GM12878 (cell line): ENCODE data around the gene TAS2R41. TPM values are rescaled to one million over a fixed set of nuclear protein-coding genes. Genes with fewer than 3 reads are reported as not detected.

Experiments
- ATAC-seq: fragments of 200-7000 bp; cut with Tn5 transposase; 3 replicates; pipeline ENCODE4 v1.9.1; 2020; ENCODE audit warnings: mild to moderate bottlenecking, moderate library complexity
- BruUV-seq: library from RNA; stranded (reverse); fragments of 400-500 nt; replicated peaks from 2 replicates; lab custom pipeline; 2021; lab: Mats Ljungman, UMichigan
- CTCF ChIA-PET: fragments of 300-600 bp; sonication (Branson Sonifier 250); formaldehyde crosslinking; extraction: SDS; loops from one replicate; lab custom pipeline; 2021; ENCODE audit warnings: inconsistent platforms; lab: Yijun Ruan, JAX
- POLR2A ChIA-PET: fragments of 350-600 bp; formaldehyde crosslinking; extraction: SDS; loops from one replicate; lab custom pipeline; 2021; ENCODE audit warnings: inconsistent platforms; lab: Charles Lee
- RAD21 ChIA-PET: fragments of 300-600 bp; sonication (Branson Sonifier 250); formaldehyde crosslinking; loops from one replicate; lab custom pipeline; 2023; ENCODE audit warnings: antibody characterized with exemption; ENCODE audit not compliant: unreplicated experiment; lab: Charles Lee
- SMC1A ChIA-PET: fragments of 300-600 bp; sonication (Branson Sonifier 250); formaldehyde crosslinking; loops from one replicate; lab custom pipeline; 2023; ENCODE audit not compliant: unreplicated experiment, uncharacterized antibody; lab: Charles Lee
- DNase-seq: peaks from one replicate; pipeline ENCODE4 v3.0.0-alpha.2; 2011; ENCODE audit warnings: low read depth, low spot score
- FAIRE-seq: peaks from 3 replicates; lab custom pipeline; 2011; peaks lifted over from hg19 to GRCh38; lab: Jason Lieb, UNC
- H2AFZ ChIP-seq: 2 replicates; pipeline ENCODE4 v1.6.0; 2011; ENCODE audit warnings: low read depth, low read length, control low read depth; ENCODE audit not compliant: control insufficient read depth
- H3K27ac ChIP-seq: 2 replicates; pipeline ENCODE4 v1.5.1; 2011; ENCODE audit warnings: control low read depth; ENCODE audit not compliant: control insufficient read depth, insufficient read depth
- H3K27me3 ChIP-seq, 2 experiments: replicated peaks in 1 of 2; 2 replicates each; pipeline versions ENCODE4 v1.6.0 to v1.6.1; 2011; ENCODE audit warnings: low read length in 1 of 2; ENCODE audit not compliant: control insufficient read depth in 2 of 2, insufficient read depth in 2 of 2
- H3K36me3 ChIP-seq, 2 experiments: 2 replicates each; pipeline ENCODE4 v1.5.1; 2011; ENCODE audit warnings: low read length in 1 of 2; ENCODE audit not compliant: control insufficient read depth in 2 of 2, insufficient read depth in 2 of 2
- H3K4me1 ChIP-seq: 2 replicates; pipeline ENCODE4 v1.6.1; 2011; ENCODE audit warnings: mild to moderate bottlenecking, low read length, moderate library complexity, mixed read lengths; ENCODE audit not compliant: control insufficient read depth, insufficient read depth
- H3K4me2 ChIP-seq: 2 replicates; pipeline ENCODE4 v1.6.0; 2011; ENCODE audit warnings: control low read depth; ENCODE audit not compliant: control insufficient read depth, insufficient read depth
- H3K4me3 ChIP-seq: fragments of 200-600 bp; sonication (generic); 2 replicates; pipeline ENCODE4 v1.5.1; 2016
- H3K79me2 ChIP-seq: 2 replicates; pipeline ENCODE4 v1.6.0; 2011; ENCODE audit warnings: low read length; ENCODE audit not compliant: control insufficient read depth, insufficient read depth
- H3K9ac ChIP-seq: 2 replicates; pipeline ENCODE4 v1.8.0; 2011; ENCODE audit warnings: low read length, control low read depth, mixed read lengths; ENCODE audit not compliant: control insufficient read depth, insufficient read depth
- H3K9me3 ChIP-seq: replicated peaks from 3 replicates; pipeline ENCODE4 v1.5.1; 2011; ENCODE audit warnings: mild to moderate bottlenecking, low read length; ENCODE audit not compliant: control insufficient read depth, insufficient read depth
- H4K20me1 ChIP-seq: 2 replicates; pipeline ENCODE4 v1.6.0; 2011; ENCODE audit not compliant: control insufficient read depth, insufficient read depth
- CBX3 ChIP-seq: fragments of 200-600 bp; sonication (generic); IDR thresholded peaks from 2 replicates; pipeline ENCODE4 v1.6.1; 2016; ENCODE audit warnings: low read depth, borderline replicate concordance
- CHD2 ChIP-seq: IDR thresholded peaks from 2 replicates; pipeline ENCODE4 v1.6.1; 2011; ENCODE audit warnings: low read depth, low read length, improper control_type of control experiment, borderline replicate concordance
- CHD4 ChIP-seq: fragments of 200-600 bp; sonication (generic); IDR thresholded peaks from 2 replicates; pipeline ENCODE4 v1.6.1; 2016; ENCODE audit warnings: mild to moderate bottlenecking
- GABPA ChIP-seq: IDR thresholded peaks from 2 replicates; pipeline ENCODE4 v1.6.1; 2014; ENCODE audit warnings: antibody characterized with exemption, low read depth, mild to moderate bottlenecking, inconsistent platforms
- HCFC1 ChIP-seq: fragments of 150-350 bp; IDR thresholded peaks from 2 replicates; pipeline ENCODE4 v1.6.1; 2014; ENCODE audit warnings: low read length
- HDAC6 ChIP-seq: fragments of 200-600 bp; sonication (generic); IDR thresholded peaks from one replicate; pipeline ENCODE4 v1.8.0; 2017; ENCODE audit warnings: antibody characterized with exemption; ENCODE audit not compliant: unreplicated experiment
- IRF3 ChIP-seq: fragments of 450-650 bp; IDR thresholded peaks from 2 replicates; pipeline ENCODE4 v1.6.1; 2014; ENCODE audit warnings: mild to moderate bottlenecking
- JUNB ChIP-seq: IDR thresholded peaks from 2 replicates; pipeline ENCODE4 v1.6.1; 2016; ENCODE audit warnings: antibody characterized with exemption, mild to moderate bottlenecking
- SMAD5 ChIP-seq: IDR thresholded peaks from 2 replicates; pipeline ENCODE4 v1.6.1; 2016; ENCODE audit warnings: antibody characterized with exemption, low read depth
- SMC3 ChIP-seq: IDR thresholded peaks from 2 replicates; pipeline ENCODE4 v1.6.1; 2011; ENCODE audit warnings: low read length, improper control_type of control experiment, borderline replicate concordance
- SPI1 ChIP-seq: IDR thresholded peaks from 2 replicates; pipeline ENCODE4 v1.6.1; 2011; ENCODE audit warnings: low read depth, mild to moderate bottlenecking, low read length, moderate library complexity, borderline replicate concordance; ENCODE audit not compliant: insufficient read depth
- SUZ12 ChIP-seq: fragments of 200-600 bp; sonication (generic); IDR thresholded peaks from one replicate; pipeline ENCODE4 v1.6.1; 2018; ENCODE audit warnings: antibody characterized with exemption, mild to moderate bottlenecking; ENCODE audit not compliant: unreplicated experiment
- TCF7 ChIP-seq: IDR thresholded peaks from 2 replicates; pipeline ENCODE4 v1.6.1; 2014; ENCODE audit warnings: antibody characterized with exemption, borderline replicate concordance
- WGBS: methylation state at CpG from one replicate; pipeline ENCODE4 v1.1.6; 2016; ENCODE audit warnings: low lambda C conversion rate; ENCODE audit not compliant: insufficient replicate concordance, insufficient coverage; ENCODE audit errors: missing lambda C conversion rate; 5-methylcytosine and 5-hydroxymethylcytosine counted together
- in situ Hi-C: fragments of 300-500 bp; cut with MboI; formaldehyde crosslinking; loops from 9 replicates; pipeline ENCODE4 v1.14.3; 2018; ENCODE audit warnings: mixed read lengths
- intact Hi-C: fragments of 100-400 bp; cut with micrococcal nuclease; formaldehyde crosslinking; loops from one replicate; pipeline ENCODE4 v1.14.2; 2022; ENCODE audit not compliant: unreplicated experiment
- polyA plus RNA-seq, 11 experiments: library from polyadenylated mRNA; depleted of rRNA in 4 of 11; unstranded in 6 of 11; stranded (reverse) in 5 of 11; fragments of >200 nt; fragmentation: Nextera tagmentation in 4 of 11; fragmentation: Illumina TruSeq in 1 of 11; extraction: Ambion mirVana in 4 of 11; extraction: Trizol in 1 of 11; gene quantifications; 1 replicate in 1 of 11; 2 replicates in 10 of 11; pipeline versions ENCODE4 v1.2.1 to v1.2.3, GENCODE V29; 2011 to 2016; ENCODE audit warnings: inconsistent platforms in 2 of 11, missing spikeins in 2 of 11, low read depth in 1 of 11
- total RNA-seq, 4 experiments: library from RNA; depleted of rRNA in 3 of 4; stranded (reverse); fragments of >200 nt in 3 of 4; fragmentation: Illumina TruSeq in 1 of 4; extraction: Trizol in 1 of 4; gene quantifications; 2 replicates each; pipeline versions ENCODE4 v1.2.1 to v1.2.3, GENCODE V29; 2013 to 2021
- TF ChIP-seq, protein P1 (sequence below): fragments of 450-650 bp; IDR thresholded peaks from 2 replicates; pipeline ENCODE4 v1.6.1; 2017; ENCODE audit warnings: borderline replicate concordance
- TF ChIP-seq, protein P2 (sequence below): fragments of 450-650 bp; IDR thresholded peaks from 2 replicates; pipeline ENCODE4 v1.6.1; 2016; ENCODE audit warnings: mild to moderate bottlenecking
- TF ChIP-seq, protein P3 (sequence below): fragments of 450-650 bp; IDR thresholded peaks from 2 replicates; pipeline ENCODE4 v1.6.1; 2017; ENCODE audit warnings: mild to moderate bottlenecking

The TAS2R41 gene
- total and polyA plus RNA-seq, 10 of the 15 experiments (the other 5 are each of a cell fraction or from before 2014, with no cell fraction given) = not detected

DNA sequence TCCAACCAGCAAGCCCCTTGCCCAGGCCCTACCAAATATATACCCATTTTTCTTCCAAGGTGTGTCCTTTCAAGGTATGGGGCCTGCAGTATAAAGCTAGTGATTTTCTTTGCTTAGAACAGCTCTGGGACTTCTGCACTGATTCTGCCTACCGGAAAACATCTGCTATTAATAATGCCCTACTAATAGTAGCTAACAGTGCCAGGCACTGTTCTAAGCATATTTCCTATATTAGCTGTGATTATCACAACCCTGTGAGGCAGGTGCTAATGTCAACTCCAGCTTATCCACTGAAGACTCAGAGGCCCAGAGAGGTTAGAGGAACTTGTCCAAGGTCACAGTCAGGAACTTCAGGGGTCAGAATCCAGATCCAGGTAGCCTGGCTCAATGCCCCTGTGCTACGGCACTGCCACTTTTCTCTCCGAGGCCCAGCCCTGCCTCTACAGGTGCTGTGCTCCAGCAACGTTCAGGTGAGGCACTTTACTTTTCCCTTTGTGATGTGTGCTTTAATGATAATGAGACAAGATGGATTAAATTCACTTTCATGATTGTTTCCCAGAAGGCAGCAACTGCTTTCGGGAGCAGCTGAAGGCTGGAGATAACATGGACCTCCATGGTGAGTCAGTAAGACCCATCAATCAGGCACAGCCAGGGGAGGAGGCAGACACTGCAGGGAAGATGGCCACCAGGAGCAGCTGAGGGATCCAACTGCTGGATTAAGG lies 26.7 kb downstream of the TAS2R41 start:
- POLR2A ChIA-PET = no interaction called here
- WGBS = 36% methylated on average over 5 of the region's 5 CpGs
- H3K27me3 ChIP-seq = no peaks in the 10 kb centered on the region; a peak in 1 of 4 replicates
- FAIRE-seq (no peak), DNase-seq (no peak), ATAC-seq (no peak)
- no peaks in the 10 kb centered on the region for H3K36me3 ChIP-seq
- no peaks in the 10 kb centered on the region for H3K79me2 ChIP-seq
- RAD21 ChIA-PET = no interaction called here
- SMC1A ChIA-PET = interaction anchor here (1.3 kb wide), 1 partner anchor 11 kb away, joined by 3 read pairs; no protein-coding TSS in a partner anchor
- H3K9ac ChIP-seq = no peak overlapping the region
- no TSS peak for BruUV-seq
- no peaks in the 10 kb centered on the region for H4K20me1 ChIP-seq
- intact Hi-C loops = no loop called here
- no peak overlapping the region for H3K4me2 ChIP-seq
- no peaks in the 10 kb centered on the region for H3K9me3 ChIP-seq
- no peak overlapping the region for H2AFZ ChIP-seq
- no peak overlapping the region for H3K4me3 ChIP-seq
- no peak overlapping the region for H3K27ac ChIP-seq
- in situ Hi-C loops = no loop called here
- CTCF ChIA-PET = interaction anchor here (0.6 to 1.1 kb wide), 3 partner anchors 24 to 264 kb away, joined by 3 read pairs; no protein-coding TSS in a partner anchor
- TF ChIP-seq TCF7 = no peak
- TF ChIP-seq, protein P1, sequence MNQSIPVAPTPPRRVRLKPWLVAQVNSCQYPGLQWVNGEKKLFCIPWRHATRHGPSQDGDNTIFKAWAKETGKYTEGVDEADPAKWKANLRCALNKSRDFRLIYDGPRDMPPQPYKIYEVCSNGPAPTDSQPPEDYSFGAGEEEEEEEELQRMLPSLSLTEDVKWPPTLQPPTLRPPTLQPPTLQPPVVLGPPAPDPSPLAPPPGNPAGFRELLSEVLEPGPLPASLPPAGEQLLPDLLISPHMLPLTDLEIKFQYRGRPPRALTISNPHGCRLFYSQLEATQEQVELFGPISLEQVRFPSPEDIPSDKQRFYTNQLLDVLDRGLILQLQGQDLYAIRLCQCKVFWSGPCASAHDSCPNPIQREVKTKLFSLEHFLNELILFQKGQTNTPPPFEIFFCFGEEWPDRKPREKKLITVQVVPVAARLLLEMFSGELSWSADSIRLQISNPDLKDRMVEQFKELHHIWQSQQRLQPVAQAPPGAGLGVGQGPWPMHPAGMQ = no peak
- no peak for TF ChIP-seq CHD2
- TF ChIP-seq, protein P2, sequence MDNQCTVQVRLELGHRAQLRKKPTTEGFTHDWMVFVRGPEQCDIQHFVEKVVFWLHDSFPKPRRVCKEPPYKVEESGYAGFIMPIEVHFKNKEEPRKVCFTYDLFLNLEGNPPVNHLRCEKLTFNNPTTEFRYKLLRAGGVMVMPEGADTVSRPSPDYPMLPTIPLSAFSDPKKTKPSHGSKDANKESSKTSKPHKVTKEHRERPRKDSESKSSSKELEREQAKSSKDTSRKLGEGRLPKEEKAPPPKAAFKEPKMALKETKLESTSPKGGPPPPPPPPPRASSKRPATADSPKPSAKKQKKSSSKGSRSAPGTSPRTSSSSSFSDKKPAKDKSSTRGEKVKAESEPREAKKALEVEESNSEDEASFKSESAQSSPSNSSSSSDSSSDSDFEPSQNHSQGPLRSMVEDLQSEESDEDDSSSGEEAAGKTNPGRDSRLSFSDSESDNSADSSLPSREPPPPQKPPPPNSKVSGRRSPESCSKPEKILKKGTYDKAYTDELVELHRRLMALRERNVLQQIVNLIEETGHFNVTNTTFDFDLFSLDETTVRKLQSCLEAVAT = no peak
- TF ChIP-seq HDAC6 = no peak
- no peak for TF ChIP-seq CBX3
- TF ChIP-seq SMC3 = no peak
- TF ChIP-seq, protein P3, sequence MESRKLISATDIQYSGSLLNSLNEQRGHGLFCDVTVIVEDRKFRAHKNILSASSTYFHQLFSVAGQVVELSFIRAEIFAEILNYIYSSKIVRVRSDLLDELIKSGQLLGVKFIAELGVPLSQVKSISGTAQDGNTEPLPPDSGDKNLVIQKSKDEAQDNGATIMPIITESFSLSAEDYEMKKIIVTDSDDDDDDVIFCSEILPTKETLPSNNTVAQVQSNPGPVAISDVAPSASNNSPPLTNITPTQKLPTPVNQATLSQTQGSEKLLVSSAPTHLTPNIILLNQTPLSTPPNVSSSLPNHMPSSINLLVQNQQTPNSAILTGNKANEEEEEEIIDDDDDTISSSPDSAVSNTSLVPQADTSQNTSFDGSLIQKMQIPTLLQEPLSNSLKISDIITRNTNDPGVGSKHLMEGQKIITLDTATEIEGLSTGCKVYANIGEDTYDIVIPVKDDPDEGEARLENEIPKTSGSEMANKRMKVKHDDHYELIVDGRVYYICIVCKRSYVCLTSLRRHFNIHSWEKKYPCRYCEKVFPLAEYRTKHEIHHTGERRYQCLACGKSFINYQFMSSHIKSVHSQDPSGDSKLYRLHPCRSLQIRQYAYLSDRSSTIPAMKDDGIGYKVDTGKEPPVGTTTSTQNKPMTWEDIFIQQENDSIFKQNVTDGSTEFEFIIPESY = no peak
- TF ChIP-seq IRF3 = no peak
- no peak for TF ChIP-seq SUZ12
- no peak for TF ChIP-seq GABPA
- no peak for TF ChIP-seq JUNB
- TF ChIP-seq CHD4 = no peak
- no peak for TF ChIP-seq SPI1
- no peak for TF ChIP-seq SMAD5
- no peak for TF ChIP-seq HCFC1
- H3K4me1 ChIP-seq = no peaks in the 10 kb centered on the region
